Activated CD4-positive, alpha-beta T cell treated with anti-CD3 and anti-CD28 coated beads, Interleukin-2, amount 50 U/mL, for 4 hours (primary cell): ENCODE results near the gene CCDC137.
A peak's percentile ranks its signal among the peaks of the same experiment; 100 is the strongest.

Experiments
- DNase-seq, 2 experiments: peaks; one replicate each; pipeline ENCODE4 v3.0.0-alpha.2; 2020

Gene CCDC137

DNA sequence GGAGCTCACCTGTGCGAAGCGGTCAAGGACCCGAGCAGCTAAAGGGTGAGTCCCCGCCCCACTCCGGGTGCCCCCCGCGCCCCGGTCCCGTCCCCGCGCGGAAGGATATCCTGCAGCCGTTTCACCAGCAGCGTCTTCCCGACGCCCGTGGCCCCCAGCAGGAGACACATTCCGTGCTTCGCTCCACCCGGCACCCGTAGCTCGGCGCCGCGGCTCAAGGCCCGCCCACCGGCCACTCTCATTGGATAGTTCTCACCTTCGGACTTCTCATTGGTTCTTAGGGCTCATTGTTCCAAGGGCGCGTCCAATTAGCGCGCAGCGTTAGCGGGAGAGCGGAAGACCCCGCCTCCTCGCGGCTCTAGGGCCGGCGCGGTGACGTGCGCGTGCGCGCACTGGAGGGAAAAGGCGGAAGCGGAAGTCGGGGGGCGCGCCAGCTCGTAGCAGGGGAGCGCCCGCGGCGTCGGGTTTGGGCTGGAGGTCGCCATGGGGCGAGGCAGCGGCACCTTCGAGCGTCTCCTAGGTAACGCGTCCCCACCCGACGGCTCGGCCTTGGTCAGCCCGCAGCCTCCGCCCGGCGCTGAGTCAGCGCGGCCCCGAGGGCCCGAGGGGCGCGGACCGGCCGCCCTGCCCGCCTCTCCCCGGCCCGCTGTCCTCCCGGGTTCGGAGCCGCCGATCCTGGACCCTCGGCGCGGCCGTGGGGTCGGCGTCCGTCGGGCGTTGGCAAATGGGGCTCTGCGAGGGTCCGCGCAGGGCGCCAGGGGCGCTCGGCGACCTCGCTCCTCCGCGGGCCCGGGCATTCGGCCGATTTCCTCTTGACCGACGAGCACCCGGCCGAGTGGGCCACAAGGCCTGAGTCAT lies 17.3 kb downstream of the CCDC137 start, which contains the start of the genes ARL16 and HGS:
Gene ARL16 (minus strand): TSS at position 214 of the 858 bp plus-strand sequence. CDS start 44 bp downstream, at position 170.
Gene HGS (plus strand): TSS at position 428 of the 858 bp plus-strand sequence. CDS start 56 bp downstream, at position 484.
- DNase-seq, result peak; percentile 95 to 96

DNA sequence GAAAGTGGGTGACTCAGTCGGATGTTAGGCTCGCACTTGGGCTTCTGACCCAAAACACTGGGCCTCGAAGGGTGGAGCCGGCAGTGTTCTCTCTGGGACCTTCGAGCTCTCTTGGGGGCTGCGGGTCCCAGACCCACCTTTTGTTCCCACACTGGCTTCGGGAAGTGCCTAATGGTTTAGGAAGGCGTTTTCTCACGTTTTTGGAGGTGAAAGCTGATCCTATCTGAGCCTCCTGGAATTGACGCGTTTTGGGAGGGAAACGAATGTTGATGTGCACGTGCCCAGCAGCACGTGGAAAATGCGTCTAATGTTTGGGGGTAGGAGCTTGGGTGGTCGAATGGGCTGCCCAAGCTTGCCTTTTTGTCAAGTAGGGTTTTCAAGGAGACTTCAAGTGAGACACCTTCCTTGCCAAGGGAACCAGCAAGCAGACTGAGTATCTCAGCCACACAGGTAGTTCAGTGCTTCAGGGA lies 17.9 kb downstream of the CCDC137 start:
- DNase-seq, result no peak

DNA sequence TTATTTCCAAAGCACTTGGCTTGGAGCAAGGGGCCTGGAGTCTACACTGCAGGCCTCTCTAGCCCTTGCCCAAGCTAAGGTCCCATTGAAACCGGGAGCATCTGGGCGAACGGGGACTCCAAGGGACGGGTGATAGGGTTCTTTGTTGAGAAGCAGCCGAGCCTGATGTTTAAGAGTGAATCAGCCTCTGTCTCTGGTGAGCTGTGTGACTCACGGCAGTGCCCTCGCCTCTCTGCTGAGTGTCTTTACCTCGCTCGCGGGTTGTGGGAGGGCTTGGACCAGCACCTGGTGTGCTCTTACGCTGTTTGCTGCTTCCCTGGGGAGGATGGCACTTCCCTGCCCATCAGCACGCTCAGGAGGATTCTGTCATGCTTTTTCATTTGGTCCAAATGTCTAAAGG lies 18.6 kb downstream of the CCDC137 start:
- DNase-seq, result peak; percentile 51 to 52

DNA sequence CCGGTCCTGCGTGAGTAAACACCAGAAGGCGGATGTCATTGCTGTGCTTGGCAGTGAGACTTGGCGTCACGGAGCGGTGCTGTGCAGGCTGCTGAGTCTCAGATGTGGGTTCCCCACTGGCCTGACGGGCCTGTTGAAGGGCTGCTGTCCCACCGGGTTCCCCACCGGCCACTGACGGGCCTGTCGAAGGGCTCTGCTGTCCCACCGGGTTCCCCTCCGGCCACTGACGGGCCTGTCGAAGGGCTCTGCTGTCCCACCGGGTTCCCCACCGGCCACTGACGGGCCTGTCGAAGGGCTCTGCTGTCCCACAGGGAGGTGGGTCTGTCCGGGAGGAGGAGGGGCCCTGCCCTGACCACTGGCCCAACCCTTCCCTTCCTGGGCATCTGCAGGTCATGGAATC lies 20.1 kb downstream of the CCDC137 start:
- DNase-seq, result no peak

DNA sequence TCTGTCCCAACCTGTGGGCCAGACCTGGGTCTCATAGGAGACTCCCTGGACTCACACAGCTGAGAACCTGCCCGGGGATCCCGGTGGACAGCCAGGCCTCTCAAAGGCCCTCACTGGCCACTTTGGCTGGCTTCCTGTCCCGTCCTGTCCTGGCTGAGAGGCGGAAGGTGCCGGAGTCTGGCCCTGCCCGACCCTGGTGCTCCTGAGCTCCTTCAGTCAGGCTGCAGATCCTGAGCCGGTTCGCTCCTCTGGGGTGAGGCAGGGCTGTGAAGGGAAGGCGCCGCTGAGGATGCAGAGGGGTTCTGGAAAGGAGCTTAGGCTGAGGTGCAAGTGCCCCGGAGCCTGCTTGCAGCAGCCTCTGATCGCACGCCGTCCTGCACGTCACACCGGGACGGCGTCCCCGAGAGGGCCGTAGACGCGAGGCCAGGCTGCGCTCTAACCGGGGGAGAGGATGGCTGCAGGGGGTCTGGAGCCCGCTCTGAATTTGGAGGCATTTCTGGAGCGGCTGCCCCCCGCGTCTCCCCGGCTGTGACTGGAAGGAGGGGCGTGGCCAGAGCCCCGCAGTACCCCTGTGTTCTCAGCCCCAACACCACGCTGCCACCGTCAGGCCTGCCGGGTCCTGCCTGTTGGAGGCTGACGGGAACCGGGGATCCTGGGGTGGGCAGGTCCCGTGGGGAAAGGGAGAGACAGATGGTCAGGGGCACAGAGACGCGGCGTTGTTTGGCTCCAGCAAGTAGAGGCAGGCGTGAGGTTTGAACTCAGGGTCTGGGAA lies 21.4 kb downstream of the CCDC137 start:
- DNase-seq, result no peak

DNA sequence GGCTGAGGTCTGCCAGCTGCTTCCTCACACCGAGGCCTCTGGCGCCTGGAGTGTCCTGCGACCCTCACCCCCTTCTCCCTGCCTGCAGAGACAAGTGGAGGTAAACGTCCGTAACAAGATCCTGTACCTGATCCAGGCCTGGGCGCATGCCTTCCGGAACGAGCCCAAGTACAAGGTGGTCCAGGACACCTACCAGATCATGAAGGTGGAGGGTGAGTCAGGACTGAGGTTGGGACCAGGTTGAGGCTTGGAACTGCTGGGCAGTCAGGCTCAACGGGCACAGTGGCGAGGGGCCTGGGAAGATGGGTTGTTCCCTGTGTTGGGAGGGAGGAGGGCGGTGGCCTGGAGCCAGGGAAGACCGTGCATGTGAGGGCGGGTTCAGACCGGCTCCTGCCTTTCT lies 22.1 kb downstream of the CCDC137 start:
- DNase-seq, result no peak

DNA sequence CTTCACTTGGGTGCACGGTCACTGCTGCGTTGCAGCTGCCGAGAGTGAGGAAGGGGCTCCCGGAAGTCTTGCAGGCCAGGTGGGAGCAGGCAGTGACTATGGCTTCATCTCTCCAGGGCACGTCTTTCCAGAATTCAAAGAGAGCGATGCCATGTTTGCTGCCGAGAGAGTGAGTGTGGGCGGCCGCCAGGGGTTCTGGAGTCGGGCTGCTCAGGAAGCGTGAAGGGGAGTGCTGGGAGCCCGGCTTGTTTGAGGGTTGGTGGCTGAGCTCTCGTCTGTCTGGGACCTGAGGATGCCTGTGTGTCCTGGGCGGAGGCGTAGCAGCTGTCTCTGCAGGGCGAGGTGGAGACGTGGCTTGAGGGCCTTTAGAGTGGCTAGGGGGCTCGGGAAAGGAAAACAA lies 23.5 kb downstream of the CCDC137 start:
- DNase-seq, result no peak

DNA sequence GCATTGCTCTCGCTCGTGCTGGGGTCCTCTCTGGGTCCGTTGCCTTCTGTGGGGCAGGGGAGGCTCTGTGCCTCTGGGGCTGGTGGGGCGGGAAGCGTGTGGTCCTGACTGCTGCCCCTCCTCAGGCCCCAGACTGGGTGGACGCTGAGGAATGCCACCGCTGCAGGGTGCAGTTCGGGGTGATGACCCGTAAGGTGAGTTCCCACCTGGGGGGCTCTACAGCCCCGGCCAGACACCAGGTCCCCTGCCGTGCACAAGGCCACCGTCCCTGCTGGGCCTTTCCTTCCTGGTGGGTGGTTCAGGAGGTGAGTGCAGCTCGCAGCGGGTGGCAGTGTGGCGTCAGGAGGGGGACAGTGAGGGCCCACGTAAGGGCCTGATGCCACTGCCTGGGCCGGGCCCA lies 24.0 kb downstream of the CCDC137 start:
- no peak for DNase-seq

DNA sequence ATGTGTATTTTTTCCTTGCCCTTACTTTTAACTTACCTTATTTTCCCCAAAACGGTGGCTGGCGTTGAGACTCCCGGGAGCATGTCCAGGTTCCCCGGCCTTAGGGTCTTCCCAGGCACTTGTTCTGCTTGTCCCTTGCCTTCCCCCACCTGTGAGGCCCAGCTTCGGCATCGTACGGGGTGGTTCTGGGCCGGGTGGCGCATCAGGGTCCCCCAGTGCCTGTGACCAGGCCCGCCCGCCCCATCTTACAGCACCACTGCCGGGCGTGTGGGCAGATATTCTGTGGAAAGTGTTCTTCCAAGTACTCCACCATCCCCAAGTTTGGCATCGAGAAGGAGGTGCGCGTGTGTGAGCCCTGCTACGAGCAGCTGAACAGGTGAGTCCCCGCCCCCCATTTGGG lies 24.7 kb downstream of the CCDC137 start:
- no peak for DNase-seq

DNA sequence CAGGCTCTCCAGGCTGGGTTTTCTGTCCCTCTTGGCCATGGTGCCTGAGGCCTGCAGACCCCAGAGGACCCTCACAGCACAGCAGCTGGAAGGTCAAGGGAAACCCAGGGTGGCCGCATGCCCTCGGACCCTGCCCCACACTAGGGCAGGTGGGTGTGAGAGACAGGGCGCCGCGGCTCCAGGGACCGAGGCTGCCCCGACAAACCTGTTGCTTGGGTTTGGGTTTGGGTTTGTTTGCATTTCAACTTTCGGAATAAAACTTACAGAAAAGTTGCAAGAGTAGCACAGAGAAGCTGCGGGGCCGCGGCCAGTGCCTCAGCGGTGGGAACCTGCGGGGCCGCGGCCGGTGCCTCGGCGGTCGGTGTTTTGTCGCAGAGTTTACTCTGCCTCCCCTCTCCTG lies 25.1 kb downstream of the CCDC137 start:
- DNase-seq, result no peak

DNA sequence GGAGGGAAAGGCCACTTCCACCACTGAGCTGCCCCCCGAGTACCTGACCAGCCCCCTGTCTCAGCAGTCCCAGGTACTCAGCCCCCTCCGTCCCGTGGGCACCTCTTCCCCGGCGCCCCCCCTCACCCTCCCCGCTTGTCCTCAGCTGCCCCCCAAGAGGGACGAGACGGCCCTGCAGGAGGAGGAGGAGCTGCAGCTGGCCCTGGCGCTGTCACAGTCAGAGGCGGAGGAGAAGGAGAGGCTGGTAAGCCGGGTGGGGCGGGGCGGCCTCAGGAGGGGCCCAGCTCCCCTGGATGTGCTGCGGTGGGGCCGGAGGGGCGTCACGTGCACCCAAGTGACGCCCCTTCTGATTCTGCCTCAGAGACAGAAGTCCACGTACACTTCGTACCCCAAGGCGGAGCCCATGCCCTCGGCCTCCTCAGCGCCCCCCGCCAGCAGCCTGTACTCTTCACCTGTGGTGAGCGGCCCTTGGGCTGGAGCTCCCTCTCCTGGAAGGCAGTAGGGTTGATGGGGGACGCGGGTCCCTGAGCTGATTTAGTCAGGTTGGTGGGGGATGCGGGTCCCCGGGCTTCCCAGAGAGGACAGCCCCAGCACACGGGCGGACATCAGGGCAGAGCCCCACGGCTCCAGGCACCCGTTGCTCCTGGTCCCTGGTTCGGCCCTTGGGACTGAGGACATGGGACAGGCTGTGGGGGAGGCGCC lies 27.1 kb downstream of the CCDC137 start:
- DNase-seq, result no peak

DNA sequence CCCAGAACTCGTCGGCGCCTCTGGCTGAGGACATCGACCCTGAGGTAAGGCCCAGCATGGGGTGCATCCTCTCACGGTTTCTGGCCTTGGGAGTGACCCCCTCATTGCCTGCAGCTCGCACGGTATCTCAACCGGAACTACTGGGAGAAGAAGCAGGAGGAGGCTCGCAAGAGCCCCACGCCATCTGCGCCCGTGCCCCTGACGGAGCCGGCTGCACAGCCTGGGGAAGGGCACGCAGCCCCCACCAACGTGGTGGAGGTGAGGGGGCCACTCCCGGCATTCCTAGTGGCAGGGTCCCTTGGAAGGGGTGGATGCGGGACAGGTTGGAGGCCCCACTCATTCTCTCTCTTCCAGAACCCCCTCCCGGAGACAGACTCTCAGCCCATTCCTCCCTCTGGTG lies 28.3 kb downstream of the CCDC137 start:
- DNase-seq, result no peak

DNA sequence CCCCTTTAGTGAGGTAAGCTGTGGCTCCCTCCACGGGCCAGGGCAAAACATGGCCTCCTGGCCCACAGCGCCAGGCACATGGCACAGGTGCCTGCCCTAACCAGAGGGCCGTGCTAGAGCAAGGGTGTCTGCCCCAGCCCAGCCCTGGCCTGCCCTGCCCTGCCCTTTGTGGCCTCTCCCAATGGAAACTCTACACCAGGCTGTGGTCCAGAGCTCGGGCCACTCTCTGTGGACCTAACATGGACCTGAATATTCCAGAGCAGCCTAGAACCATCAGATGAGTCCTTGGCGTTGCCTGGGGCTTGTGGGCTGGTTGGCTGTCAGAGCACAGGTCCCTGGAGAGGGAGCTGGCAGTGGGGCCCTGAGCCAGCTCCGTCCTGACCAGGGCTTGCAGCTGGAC lies 28.7 kb downstream of the CCDC137 start:
- no peak for DNase-seq

DNA sequence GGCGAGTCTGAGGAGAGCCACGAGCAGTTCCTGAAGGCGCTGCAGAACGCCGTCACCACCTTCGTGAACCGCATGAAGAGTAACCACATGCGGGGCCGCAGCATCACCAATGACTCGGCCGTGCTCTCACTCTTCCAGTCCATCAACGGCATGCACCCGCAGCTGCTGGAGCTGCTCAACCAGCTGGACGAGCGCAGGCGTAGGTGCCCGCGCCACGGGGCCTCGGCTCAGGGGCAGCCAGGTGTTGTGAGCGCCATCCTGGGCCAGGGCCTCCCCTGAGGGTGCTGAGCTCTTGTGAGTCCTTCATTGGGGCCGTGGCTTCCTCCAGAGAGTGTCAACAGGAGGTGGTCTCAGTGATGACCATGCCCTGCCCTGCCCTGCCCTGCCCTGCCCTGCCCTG lies 29.3 kb downstream of the CCDC137 start:
- DNase-seq, result no peak

DNA sequence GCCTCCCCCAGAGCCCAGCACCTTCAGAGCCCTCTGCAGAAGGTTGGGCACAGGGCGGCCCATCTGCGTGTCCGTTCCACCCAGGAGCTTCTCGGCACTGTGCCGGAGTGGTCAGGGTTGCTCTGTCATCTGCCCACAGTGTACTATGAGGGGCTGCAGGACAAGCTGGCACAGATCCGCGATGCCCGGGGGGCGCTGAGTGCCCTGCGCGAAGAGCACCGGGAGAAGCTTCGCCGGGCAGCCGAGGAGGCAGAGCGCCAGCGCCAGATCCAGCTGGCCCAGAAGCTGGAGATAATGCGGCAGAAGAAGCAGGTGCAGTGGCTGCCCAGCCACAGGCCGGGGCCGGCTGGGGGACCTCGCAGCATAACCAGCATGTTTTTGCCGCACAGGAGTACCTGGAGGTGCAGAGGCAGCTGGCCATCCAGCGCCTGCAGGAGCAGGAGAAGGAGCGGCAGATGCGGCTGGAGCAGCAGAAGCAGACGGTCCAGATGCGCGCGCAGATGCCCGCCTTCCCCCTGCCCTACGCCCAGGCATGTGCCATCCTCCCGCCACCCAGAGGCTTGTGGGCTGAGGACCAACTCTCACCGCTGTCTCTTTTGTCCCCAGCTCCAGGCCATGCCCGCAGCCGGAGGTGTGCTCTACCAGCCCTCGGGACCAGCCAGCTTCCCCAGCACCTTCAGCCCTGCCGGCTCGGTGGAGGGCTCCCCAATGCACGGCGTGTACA lies 29.8 kb downstream of the CCDC137 start:
- no peak for DNase-seq

DNA sequence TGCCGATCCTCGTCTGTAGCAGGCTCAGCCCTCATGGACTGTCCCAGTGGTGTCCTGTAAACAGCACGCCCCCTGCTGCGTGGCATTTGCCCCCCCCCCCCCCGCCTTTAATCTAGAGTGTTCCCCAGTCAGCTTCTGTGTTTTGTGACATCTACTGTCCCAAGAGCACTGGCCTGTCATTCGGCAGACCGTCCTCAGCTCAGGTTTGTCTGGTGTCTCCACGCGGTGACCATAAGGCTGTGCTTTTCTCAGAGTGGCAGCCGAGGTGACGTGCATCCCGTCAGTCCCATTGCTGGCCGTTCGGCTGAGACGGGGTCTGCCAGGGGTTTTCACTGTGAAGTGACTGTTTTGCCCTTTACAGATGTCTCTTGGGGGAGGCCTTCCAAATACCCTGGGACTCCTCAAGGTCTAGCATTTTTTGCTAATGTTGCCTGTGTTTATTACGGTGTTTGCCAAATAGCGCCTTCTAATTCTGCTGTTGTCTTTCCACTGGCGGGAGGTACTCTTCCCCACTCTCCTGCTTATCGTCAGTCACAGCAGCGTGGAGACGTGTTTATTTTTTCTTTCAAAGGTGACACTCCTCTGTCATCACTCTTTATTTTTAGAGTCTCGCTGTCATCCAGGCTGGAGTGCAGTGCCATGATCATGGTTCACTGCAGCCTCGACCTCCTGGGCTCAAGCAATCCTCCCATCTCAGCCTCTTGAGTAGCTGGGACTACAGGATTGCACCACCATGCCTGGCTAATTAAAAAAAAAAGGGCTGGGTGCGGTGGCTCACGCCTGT lies 30.9 kb downstream of the CCDC137 start:
- no peak for DNase-seq

DNA sequence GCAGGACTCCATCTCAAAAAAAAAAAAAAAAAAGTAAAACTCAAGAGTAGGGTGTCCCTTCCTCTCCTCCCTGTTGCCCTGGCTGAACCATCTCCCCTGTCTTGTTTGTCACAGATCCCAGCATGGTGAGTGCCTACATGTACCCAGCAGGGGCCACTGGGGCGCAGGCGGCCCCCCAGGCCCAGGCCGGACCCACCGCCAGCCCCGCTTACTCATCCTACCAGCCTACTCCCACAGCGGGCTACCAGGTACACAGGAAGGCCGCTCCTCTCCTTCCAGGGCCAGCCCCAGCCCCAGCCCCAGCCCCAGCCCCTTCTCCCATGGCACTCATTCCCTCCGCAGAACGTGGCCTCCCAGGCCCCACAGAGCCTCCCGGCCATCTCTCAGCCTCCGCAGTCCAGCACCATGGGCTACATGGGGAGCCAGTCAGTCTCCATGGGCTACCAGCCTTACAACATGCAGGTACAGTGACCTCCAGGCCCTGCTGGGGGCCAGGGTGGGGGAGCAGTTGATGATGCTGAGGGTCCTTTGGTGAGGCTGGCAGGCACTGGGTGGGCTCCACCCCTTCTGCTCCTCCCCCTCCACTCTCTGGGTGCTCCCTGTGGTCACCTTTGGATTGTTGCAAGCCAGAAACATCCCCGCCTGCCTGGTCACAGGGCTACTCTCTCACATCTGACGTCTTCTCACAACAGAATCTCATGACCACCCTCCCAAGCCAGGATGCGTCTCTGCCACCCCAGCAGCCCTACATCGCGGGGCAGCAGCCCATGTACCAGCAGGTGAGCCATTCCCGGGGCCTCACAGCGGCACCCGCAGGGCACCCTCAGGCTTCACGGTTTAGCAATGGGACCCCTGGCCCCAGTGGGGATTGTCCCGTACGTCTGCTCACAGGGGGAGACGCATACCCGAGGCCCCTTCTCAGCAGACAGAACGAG lies 34.1 kb downstream of the CCDC137 start:
- no peak for DNase-seq

DNA sequence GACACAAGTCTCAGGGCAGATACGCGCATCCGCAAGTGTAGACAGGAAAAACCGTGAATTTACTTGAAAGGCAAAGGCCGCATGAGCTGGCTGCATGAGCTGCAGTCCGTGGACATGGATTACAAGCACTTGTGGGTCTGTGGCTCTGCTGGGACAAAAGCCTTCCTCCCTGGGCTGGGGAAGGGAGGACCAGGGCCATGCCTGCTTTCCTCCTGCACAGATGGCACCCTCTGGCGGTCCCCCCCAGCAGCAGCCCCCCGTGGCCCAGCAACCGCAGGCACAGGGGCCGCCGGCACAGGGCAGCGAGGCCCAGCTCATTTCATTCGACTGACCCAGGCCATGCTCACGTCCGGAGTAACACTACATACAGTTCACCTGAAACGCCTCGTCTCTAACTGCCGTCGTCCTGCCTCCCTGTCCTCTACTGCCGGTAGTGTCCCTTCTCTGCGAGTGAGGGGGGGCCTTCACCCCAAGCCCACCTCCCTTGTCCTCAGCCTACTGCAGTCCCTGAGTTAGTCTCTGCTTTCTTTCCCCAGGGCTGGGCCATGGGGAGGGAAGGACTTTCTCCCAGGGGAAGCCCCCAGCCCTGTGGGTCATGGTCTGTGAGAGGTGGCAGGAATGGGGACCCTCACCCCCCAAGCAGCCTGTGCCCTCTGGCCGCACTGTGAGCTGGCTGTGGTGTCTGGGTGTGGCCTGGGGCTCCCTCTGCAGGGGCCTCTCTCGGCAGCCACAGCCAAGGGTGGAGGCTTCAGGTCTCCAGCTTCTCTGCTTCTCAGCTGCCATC lies 34.9 kb downstream of the CCDC137 start:
- no peak for DNase-seq

DNA sequence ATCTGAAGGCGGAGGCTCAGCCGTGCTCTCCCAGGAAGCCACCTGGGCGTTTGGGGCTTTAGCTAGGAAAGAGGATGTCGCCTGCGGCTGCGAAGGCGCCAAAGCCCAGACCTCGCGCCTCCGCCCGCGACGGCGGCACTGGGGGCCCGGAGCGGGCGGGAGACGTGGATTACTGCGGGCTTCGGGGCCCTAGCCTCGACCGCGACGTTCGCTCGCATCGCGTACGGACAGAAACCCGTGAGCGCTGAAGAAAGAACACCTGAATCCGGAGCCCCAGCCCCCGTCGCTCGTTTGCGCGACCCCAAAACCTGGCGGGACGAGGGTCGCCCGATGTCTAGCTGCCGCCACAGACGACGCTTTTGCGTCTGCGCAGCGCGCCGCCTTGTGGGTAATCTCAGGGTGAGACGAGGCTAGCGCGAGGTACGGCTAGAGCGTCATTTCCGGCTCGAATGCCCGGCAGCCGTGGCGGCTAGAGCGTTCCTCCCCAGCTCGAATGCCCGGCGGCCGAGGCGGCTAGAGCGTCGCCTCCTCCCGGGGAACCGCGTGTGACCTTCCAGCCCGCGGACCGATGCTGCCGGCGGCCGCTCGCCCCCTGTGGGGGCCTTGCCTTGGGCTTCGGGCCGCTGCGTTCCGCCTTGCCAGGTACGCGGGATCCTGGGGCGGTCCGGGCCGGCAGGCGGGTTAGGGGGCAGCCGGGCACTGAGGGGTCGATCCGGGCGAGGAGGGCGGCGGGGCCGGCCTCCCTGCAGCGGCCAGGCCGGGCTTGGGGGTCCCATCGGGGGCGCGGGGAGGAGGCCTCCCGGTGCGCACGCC lies 36.6 kb downstream of the CCDC137 start, which contains the start of gene MRPL12:
Gene MRPL12 (plus strand): TSS at position 434 of the 813 bp plus-strand sequence. CDS start 135 bp downstream, at position 569.
- peak; percentile 78 to 81 for DNase-seq
